GM12891 (cell line): Measurements from ENCODE around the gene AGFG2.

Experiments used
- POLR2A ChIP-seq: IDR thresholded peaks from 2 replicates; pipeline ENCODE4 v1.6.1; 2011; ENCODE audit warnings: low read depth, low read length, control low read depth
- POLR2AphosphoS5 ChIP-seq: IDR thresholded peaks from 2 replicates; pipeline ENCODE4 v1.6.1; 2011; ENCODE audit warnings: low read depth, low read length, control low read depth

- TF ChIP-seq POLR2A (no peak), POLR2AphosphoS5 (no peak)
Measured at GRCh38 chr7:100603726-100604027, 64.7 kb downstream of the AGFG2 start.
